CD4-positive, alpha-beta T cell treated with Interleukin-15 for 4 hours (primary cell): ENCODE data around the gene KCNMB2.

Source experiments
- DNase-seq: peaks from one replicate; pipeline ENCODE4 v3.0.0-alpha.2; 2020; ENCODE audit warnings: low spot score

Gene KCNMB2

DNA sequence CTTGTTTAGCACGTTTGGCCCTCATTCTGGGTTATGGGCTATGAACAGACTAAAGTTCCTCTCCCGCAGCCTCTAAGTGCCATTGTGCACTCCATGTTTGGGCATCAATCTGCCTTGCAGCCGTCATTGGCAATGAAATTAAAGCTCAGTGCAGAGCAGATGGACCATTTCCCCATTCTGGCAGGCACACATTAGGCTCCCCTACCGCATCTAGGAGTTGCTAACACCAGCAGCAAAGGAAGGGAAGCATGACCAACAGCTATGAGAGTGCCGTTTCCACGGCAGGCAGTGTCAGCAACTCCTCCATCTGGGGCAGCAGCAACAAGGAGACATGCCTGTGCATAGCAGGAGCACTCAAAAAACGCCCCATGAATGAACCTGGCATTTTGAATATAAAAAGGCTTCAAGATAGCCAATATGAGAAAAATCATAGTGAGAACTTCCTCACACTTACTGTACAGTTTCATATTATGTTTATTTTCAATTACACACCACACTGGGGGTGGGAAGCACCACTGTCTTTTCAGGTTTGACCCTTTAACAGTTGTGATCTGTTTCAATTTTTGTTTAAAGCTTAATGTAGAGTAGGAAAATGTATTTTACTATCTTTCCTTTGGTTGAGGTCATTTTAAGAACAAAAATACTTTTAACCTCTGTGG lies 218.7 kb downstream of the KCNMB2 start:
- DNase-seq: no peak

- DNase-seq: no peak
Observed at GRCh38 chr3:178761024-178761423, 224.8 kb downstream of the KCNMB2 start.

- DNase-seq: no peak
Observed at GRCh38 chr3:178761461-178761860, 225.2 kb downstream of the KCNMB2 start.

DNA sequence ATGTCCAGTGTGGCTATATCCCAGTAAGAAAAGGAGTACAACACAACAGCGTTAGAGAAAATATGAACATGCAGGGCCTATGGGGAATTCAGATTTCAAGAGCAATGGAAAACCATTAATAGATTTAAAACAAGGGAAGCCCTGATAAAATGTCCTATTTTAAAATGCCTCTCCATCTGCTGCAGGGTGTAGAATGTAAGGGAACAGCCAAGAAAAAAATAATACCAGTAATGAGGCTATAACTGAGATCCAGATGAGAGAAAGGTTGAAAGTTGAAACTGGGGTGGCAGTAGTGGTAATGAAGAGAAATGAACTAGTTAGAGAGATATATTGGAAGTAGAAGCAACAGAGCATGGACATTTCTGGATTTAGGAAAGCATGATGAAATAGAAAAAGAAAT lies 226.1 kb downstream of the KCNMB2 start:
- DNase-seq: no peak

GRCh38 chr3:178765472-178765871 lies 229.2 kb downstream of the KCNMB2 start:
- DNase-seq: no peak

- no peak for DNase-seq
Observed at GRCh38 chr3:178767581-178767980, 231.3 kb downstream of the KCNMB2 start.

DNA sequence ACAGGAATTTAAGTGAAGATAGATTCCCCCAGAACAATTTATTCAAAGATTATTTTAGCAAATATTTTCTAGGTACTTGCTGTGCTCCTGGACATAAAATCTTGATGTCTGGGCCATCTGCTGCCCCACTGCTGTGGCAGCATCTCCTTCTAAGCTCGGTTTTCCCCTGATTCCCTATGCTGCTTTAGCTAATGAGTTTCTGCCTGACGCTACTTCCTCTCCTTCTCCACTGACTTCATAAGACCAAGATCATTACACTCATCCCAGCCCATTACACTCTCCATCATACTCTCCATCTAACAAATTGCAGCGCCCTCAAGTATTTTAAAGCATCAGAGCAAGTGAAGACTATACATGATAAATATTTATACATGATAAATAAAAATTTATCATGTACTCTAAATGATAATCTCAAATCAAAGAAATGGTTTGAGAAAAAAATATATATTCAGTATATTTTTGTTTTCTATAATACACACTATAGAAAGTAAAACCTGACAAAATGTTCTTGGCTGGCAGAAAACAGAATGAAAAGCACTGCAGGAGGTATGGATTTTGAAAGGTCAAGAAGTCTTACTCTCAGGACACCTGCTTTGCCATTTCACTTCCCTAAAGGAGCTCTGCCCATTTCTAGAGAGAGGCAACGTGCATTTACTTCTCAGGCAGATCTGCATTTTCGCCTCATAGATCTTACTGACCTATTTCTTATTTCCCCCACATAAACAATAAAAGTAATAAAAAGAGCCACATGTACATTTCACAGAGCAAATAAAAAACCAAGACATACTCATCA lies 232.0 kb downstream of the KCNMB2 start:
- DNase-seq: no peak

GRCh38 chr3:178771511-178771910 lies 235.3 kb downstream of the KCNMB2 start:
- DNase-seq: no peak

- DNase-seq: no peak
Observed at GRCh38 chr3:178772746-178773145, 236.5 kb downstream of the KCNMB2 start.

GRCh38 chr3:178773358-178773757 lies 237.1 kb downstream of the KCNMB2 start:
- no peak for DNase-seq

GRCh38 chr3:178777718-178778411 lies 241.6 kb downstream of the KCNMB2 start:
- no peak for DNase-seq

- no peak for DNase-seq
Observed at GRCh38 chr3:178778589-178778988, 242.4 kb downstream of the KCNMB2 start.

DNA sequence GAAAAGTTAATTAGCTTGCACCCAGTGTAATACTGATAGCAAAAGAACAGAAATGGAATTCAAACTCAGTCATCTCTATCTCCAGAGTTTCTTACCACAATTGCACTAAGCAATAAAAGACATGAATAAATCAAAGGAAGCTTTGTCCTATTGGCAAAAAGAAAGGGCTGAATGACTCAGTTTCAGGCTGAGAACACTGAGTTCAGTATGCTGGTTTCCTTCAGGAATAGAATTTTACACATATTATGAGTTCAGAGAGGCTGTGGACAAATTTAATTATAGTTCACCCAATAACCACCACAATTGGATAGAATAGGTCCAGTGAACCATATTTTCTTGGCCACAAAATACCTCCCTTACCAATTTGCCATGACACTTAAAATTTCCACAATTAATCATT lies 249.7 kb downstream of the KCNMB2 start:
- DNase-seq: no peak

DNA sequence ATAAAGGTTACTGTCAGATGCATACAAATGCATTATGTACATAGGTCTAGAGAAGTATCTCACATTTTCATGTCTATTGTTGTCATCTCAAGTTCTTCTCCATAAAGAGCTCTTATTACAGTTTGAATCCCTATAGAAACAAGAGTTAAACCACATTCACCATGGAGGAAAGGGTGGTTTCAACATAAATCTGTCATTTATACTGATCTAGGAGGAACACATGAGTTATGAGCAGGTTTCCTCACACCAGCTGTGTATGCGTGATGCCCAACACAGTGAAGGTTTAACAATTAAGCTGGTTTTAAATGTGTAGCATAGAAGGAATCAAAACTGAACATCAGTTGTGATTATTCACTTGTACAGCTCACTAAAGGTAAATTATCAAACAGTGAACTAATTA lies 251.7 kb downstream of the KCNMB2 start:
- DNase-seq: no peak

DNA sequence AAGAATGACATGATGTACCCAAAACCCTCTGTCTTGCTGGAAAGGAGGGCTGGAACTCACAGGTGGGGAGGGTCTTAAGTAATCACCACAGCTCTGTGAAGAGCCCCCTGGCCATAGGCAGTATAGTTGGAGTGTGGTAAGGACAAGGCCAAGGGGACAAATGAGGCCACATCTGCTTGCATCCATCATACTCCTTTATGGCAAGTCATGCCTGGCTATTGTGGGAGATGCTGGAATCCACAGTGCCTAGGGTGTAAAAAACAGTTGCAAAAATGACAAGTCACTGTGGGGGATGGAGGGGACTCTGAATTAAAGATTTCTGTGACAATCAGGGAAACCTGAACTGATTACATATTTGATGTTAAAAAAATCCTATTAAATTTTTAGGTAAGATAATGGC lies 258.5 kb downstream of the KCNMB2 start:
- no peak for DNase-seq

DNA sequence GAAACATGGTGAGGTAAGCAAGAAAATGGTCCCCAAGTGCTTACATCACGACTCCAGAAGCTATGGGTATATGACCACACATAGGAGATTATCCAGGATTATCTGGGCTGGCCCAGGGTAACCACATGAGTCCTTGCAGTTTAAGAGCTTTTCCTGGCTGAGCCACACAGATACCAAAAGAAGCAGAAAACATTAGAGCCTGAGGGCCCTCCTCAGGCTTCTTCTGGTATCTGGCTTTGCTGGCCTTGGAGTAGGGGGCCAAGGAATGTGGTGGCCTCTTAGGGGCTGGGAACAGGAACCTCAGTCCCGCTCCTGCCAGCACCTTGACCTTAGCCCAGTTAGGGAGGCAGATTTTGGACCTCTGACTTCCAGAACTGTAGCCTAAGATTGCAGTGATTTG lies 259.1 kb downstream of the KCNMB2 start:
- DNase-seq: no peak

DNA sequence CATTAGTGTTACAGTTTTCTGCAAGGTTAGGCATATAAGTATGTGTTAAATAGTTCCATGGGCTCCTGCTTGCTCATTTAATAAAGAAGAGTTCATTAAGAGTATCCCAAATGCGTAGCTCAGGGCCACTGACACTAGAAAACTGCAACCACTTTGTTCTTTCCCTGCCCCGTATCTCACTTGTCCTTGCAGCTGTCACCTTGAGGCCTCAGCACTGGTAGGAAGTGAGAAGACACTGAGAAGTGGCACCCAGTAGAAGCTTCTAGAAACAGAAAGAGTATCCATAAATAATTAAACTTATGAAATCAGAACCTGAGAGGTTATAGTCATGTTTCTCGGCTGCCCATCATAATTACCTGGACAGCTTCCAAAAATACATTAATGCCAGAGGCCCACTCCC lies 266.0 kb downstream of the KCNMB2 start:
- no peak for DNase-seq

- no peak for DNase-seq
Observed at GRCh38 chr3:178802993-178803693, 266.9 kb downstream of the KCNMB2 start.

DNA sequence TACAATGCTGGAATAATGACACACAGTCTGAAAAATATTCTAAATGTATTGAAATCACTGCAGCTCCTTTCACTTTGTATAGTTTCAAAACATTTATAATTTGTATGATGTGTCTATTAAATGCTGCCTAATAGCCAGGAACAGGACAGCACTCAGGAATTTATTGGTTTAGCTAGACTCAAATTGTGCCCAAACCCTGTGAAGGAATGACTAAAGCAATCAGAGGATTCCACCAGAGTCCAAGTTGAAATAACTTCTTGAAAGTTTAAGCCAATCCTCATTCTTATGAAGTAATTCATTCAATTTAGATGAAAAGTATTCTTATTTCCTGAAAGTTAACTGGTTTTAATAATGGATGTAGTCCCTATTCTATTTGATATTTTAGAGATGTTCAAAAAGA lies 268.4 kb downstream of the KCNMB2 start:
- no peak for DNase-seq

DNA sequence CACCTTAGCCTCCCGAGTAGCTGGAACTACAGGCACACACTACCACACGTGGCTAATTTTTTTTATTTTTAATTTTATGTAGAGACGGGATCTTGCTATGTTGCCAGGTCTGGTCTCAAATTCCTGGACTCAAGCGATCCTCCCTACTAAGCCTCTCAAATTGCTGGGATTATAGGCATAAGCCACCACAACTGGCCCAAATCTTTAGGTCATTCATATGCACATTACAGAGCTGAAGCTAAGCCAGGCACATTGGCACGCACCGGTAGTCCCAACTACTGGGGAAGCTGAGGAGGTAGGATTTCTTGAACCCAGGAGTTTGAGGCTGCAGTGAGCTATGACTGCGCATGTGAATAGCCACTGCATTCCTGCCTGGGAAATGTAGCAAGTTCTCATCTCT lies 269.5 kb downstream of the KCNMB2 start:
- no peak for DNase-seq

- DNase-seq: no peak
Observed at GRCh38 chr3:178806651-178807050, 270.4 kb downstream of the KCNMB2 start.

- DNase-seq: no peak
Observed at GRCh38 chr3:178807694-178808093, 271.5 kb downstream of the KCNMB2 start.

DNA sequence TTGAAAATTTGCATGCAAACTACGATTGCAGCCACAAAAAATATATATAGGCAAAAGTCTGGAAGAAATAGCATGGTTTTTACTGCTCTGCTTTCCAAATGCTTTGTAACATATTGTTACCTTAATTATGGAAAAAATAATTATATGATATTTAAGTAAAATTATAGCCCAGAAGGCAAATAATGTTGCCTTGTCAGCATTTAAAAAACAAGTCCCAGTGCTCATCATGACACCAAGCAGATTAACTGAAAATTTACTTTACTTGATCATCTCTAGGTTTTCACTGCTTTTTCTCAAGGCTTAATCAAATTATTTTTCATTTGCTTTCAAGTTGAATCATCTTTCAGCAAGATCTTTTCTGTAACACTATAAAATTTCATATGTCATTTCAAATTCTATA lies 272.5 kb downstream of the KCNMB2 start:
- no peak for DNase-seq
